ENCODE results near the gene KCNA2. TPM values are rescaled to one million over a fixed set of nuclear protein-coding genes. Genes with fewer than 3 reads are reported as not detected.

KCNA2 gene
- total RNA-seq = 1 to 10 TPM; 1.7 to 4.3 (median 2.7) TPM

GRCh38 chr1:110605901-110606656, at the start of gene KCNA2:
Gene KCNA2, minus strand, starts transcription at chr1:110606358. Its CDS starts 1,576 bp downstream, at chr1:110604782.
- Histone ChIP-seq H3K9me3 (no peaks in the 10 kb centered on the region), H3K27ac (replicated peaks in 1 of 4) (peak within 1 kb of the TSS; percentile 57 to 79 (median 76))

GRCh38 chr1:110650609-110651008, 44.5 kb upstream of the KCNA2 start:
- Histone ChIP-seq H3K9me3 (no peaks in the 10 kb centered on the region), H3K4me1 (peaks cover 0 to 23% (median 16%) of the 10 kb centered on the region in 4 donors), H3K36me3 (no peaks in the 10 kb centered on the region), H3K4me3 (no peak overlapping the region), H3K27ac (replicated peaks in 1 of 4) (no peak overlapping the region), H3K27me3 (peaks cover 0 to 12% (median 0%) of the 10 kb centered on the region in 4 donors)
- no peak for DNase-seq (ENCODE audit: extremely low spot score)
- WGBS = 87% methylated on average over 2 of the region's 2 CpGs
- intact Hi-C loops (cut with DNase I) = no loop called here
- no peak for TF ChIP-seq EP300 (IDR thresholded peaks at IDR 0.05)
- no peak for TF ChIP-seq POLR2A (IDR thresholded peaks at IDR 0.05; ENCODE audit: low read depth)
- TF ChIP-seq CTCF (IDR thresholded peaks at IDR 0.05) = no peak
- TF ChIP-seq POLR2AphosphoS5 (IDR thresholded peaks at IDR 0.05) = no peak

More at GRCh38 chr1:110605901-110606656, at the start of gene KCNA2:
- Histone ChIP-seq H3K36me3 (peaks cover 0 to 9% (median 0%) of the 10 kb centered on the region in 4 donors), H3K4me3 (peak within 1 kb of the TSS; percentile 64 to 70 (median 64)), H3K27me3 (peaks cover 3 to 66% (median 21%) of the 10 kb centered on the region in 4 donors), H3K4me1 (peaks cover 22 to 39% (median 32%) of the 10 kb centered on the region in 4 donors)
- TF ChIP-seq EP300 (IDR thresholded peaks at IDR 0.05) = no peak
- TF ChIP-seq POLR2AphosphoS5 (IDR thresholded peaks at IDR 0.05) = peak; percentile 8 to 68
- DNase-seq (ENCODE audit: extremely low spot score) = no peak
- intact Hi-C loops (cut with DNase I) = no loop called here
- 0% methylated on average over 25 of the region's 41 CpGs for WGBS

GRCh38 chr1:110648417-110648816, 42.3 kb upstream of the KCNA2 start:
- Histone ChIP-seq H3K9me3 (no peaks in the 10 kb centered on the region), H3K27ac (replicated peaks in 1 of 4) (no peak overlapping the region), H3K36me3 (no peaks in the 10 kb centered on the region), H3K27me3 (peaks cover 0 to 19% (median 0%) of the 10 kb centered on the region in 4 donors), H3K4me1 (peaks cover 0 to 25% (median 17%) of the 10 kb centered on the region in 4 donors), H3K4me3 (no peak overlapping the region)
- intact Hi-C loops (cut with DNase I) = no loop called here
- DNase-seq (ENCODE audit: extremely low spot score) = no peak
- TF ChIP-seq POLR2A (IDR thresholded peaks at IDR 0.05; ENCODE audit: low read depth) (no peak), CTCF (IDR thresholded peaks at IDR 0.05) (no peak), EP300 (IDR thresholded peaks at IDR 0.05) (no peak), POLR2AphosphoS5 (IDR thresholded peaks at IDR 0.05) (no peak)
- WGBS = 71% methylated on average over 2 of the region's 2 CpGs

GRCh38 chr1:110647254-110647891, 41.2 kb upstream of the KCNA2 start:
- DNase-seq (ENCODE audit: extremely low spot score) = no peak
- intact Hi-C loops (cut with DNase I) = no loop called here
- H3K4me1 ChIP-seq = peaks cover 0 to 25% (median 17%) of the 10 kb centered on the region in 4 donors
- no peak overlapping the region for H3K4me3 ChIP-seq
- 33% methylated on average over 5 of the region's 5 CpGs for WGBS
- H3K27ac ChIP-seq (replicated peaks in 1 of 4) = peak overlapping the region in 2 of 4 donors; percentile 5 to 8
- H3K36me3 ChIP-seq = no peaks in the 10 kb centered on the region
- H3K27me3 ChIP-seq = peaks cover 0 to 19% (median 0%) of the 10 kb centered on the region in 4 donors
- H3K9me3 ChIP-seq = no peaks in the 10 kb centered on the region
- TF ChIP-seq POLR2AphosphoS5 (IDR thresholded peaks at IDR 0.05) (no peak), EP300 (IDR thresholded peaks at IDR 0.05) (no peak), POLR2A (IDR thresholded peaks at IDR 0.05; ENCODE audit: low read depth) (no peak), CTCF (IDR thresholded peaks at IDR 0.05) (no peak)

Data from esophagus muscularis mucosa (tissue), 4 donors.